ENCODE results near the gene NFIX. TPM values are rescaled to one million over a fixed set of nuclear protein-coding genes. Genes with fewer than 3 reads are reported as not detected.

The NFIX gene
- total and polyA plus RNA-seq, 2 of the 13 experiments (the other 11 are each of a cell fraction or from before 2014, with no cell fraction given): 3.4 to 5.4 TPM

- in situ Hi-C loops (cut with HindIII; ENCODE audit: extremely low pct_ligation_motif_present, low pct_unique_long_range_greater_than_20kb): no loop called here
- no peak for FAIRE-seq
- POLR2A ChIA-PET: interaction anchor here (0.7 to 3.9 kb wide), 5 partner anchors 9 to 75 kb away, joined by 3 to 25 read pairs (median 6); partner anchors contain the start of genes GCDH and RAD23A
- Histone ChIP-seq H3K9ac (ENCODE audit: insufficient read depth, low read depth, low read length) (peak within 1 kb of the TSS; percentile 93), H3K27ac (ENCODE audit: extremely low read length, insufficient read depth, low read length) (peak within 1 kb of the TSS; percentile 88), H3K4me1 (ENCODE audit: insufficient read depth, low read length) (peaks cover 23% of the 10 kb centered on the region), H4K20me1 (ENCODE audit: insufficient read depth, low read length) (no peaks in the 10 kb centered on the region), H2AFZ (ENCODE audit: low read length) (peak within 1 kb of the TSS; percentile 9), H3K36me3 (replicated peaks in 1 of 2; ENCODE audit: control insufficient read depth in 1 of 2, insufficient read depth in 2 of 2, low read length in 2 of 2) (peaks cover 8 to 24% of the 10 kb centered on the region in 2 experiments; a peak in 4 of 5 replicates), H3K9me3 (ENCODE audit: low read length) (no peaks in the 10 kb centered on the region), H3K27me3 (ENCODE audit: control insufficient read depth in 1 of 2, insufficient read depth in 2 of 2, low read length in 2 of 2) (no peaks in the 10 kb centered on the region), H3K79me2 (ENCODE audit: insufficient read depth, low read length) (peaks cover 24% of the 10 kb centered on the region), H3K4me3 (replicated peaks in 1 of 3; ENCODE audit: insufficient read depth in 1 of 3, low read depth in 2 of 3, low read length in 3 of 3) (peak within 1 kb of the TSS; percentile 82 to 93 (median 89)), H3K4me2 (ENCODE audit: low read depth, low read length) (peak within 1 kb of the TSS; percentile 82)
- under 1% methylated on average over 28 of the region's 84 CpGs for WGBS (ENCODE audit: low lambda C conversion rate)
- intact Hi-C loops (cut with micrococcal nuclease; ENCODE audit: unreplicated experiment): no loop called here
- CTCF ChIA-PET (ENCODE audit: low intra/inter-chr PET ratio, low total read pairs): no interaction called here
- BruUV-seq (replicated peaks): no TSS peak
- peak; percentile 67 for DNase-seq (ENCODE audit: low spot score)
- ATAC-seq: peak; percentile 92
- TF ChIP-seq ZNF432 (CRISPR knock-in tag; IDR thresholded peaks at IDR 0.05; ENCODE audit: borderline replicate concordance) (no peak; the same call in 1 of the 2 replicates), YY1 (IDR thresholded peaks at IDR 0.05; ENCODE audit: insufficient read depth, insufficient replicate concordance, low read depth, low read length) (peak; percentile 99), ZNF282 (IDR thresholded peaks at IDR 0.05; ENCODE audit: partially characterized antibody) (no peak), PITX1 (CRISPR knock-in tag; IDR thresholded peaks at IDR 0.05) (no peak), SNAI1 (CRISPR knock-in tag; IDR thresholded peaks at IDR 0.05; ENCODE audit: borderline replicate concordance) (no peak; the same call in 1 of the 2 replicates), GZF1 (CRISPR knock-in tag; IDR thresholded peaks at IDR 0.05) (no peak), MYC (CRISPR knock-in tag; IDR thresholded peaks at IDR 0.05; ENCODE audit: borderline replicate concordance) (peak; percentile 81), NKX3-1 (CRISPR knock-in tag; IDR thresholded peaks at IDR 0.05) (no peak), ZNF619 (CRISPR knock-in tag; IDR thresholded peaks at IDR 0.05) (no peak; the same call in 1 of the 2 replicates), ZNF710 (CRISPR knock-in tag; IDR thresholded peaks at IDR 0.05; ENCODE audit: borderline replicate concordance) (no peak), IKZF4 (CRISPR knock-in tag; IDR thresholded peaks at IDR 0.05; ENCODE audit: borderline replicate concordance, low read depth, not compliant biosample characterization) (no peak), ADNP (CRISPR knock-in tag; IDR thresholded peaks at IDR 0.05) (no peak), ZNF12 (CRISPR knock-in tag; IDR thresholded peaks at IDR 0.05) (no peak; the same call in 1 of the 2 replicates), KDM5B (CRISPR knock-in tag; IDR thresholded peaks at IDR 0.05; ENCODE audit: borderline replicate concordance) (peak; percentile 78; the same call in 1 of the 2 replicates), SMARCC2 (IDR thresholded peaks at IDR 0.05) (no peak), MEIS2 (CRISPR knock-in tag; IDR thresholded peaks at IDR 0.05) (peak; percentile 62; the same call in 1 of the 2 replicates), ZSCAN30 (CRISPR knock-in tag; IDR thresholded peaks at IDR 0.05) (peak; percentile 82; the same call in 1 of the 2 replicates), SIN3B (IDR thresholded peaks at IDR 0.05; ENCODE audit: low read length) (peak; percentile 71), ZNF180 (CRISPR knock-in tag; IDR thresholded peaks at IDR 0.05; ENCODE audit: borderline replicate concordance, low read depth) (no peak), ZNF761 (CRISPR knock-in tag; conservative IDR thresholded peaks at IDR 0.05) (0 out of 2 replicates have a peak, but pooled peaks have one; percentile 38), SCMH1 (CRISPR knock-in tag; IDR thresholded peaks at IDR 0.05; ENCODE audit: borderline replicate concordance) (no peak), DR1 (CRISPR knock-in tag; IDR thresholded peaks at IDR 0.05) (peak; percentile 26; the same call in 1 of the 2 replicates)
These were observed 38.6 kb upstream of the NFIX start, which contains the start of gene GADD45GIP1 for GRCh38 chr19:12956446-12957388. TSS of gene GADD45GIP1 (minus strand) at chr19:12957223. CDS start at chr19:12957212, 11 bp downstream.
